Hippocampal formation (tissue), 2 donors: Measurements from ENCODE around the gene DMKN.

Source experiments
- DNase-seq, 2 donors: peaks; one replicate each; lab custom pipeline; 2025; lab: John Stamatoyannopoulos, UW

The DMKN gene

DNA sequence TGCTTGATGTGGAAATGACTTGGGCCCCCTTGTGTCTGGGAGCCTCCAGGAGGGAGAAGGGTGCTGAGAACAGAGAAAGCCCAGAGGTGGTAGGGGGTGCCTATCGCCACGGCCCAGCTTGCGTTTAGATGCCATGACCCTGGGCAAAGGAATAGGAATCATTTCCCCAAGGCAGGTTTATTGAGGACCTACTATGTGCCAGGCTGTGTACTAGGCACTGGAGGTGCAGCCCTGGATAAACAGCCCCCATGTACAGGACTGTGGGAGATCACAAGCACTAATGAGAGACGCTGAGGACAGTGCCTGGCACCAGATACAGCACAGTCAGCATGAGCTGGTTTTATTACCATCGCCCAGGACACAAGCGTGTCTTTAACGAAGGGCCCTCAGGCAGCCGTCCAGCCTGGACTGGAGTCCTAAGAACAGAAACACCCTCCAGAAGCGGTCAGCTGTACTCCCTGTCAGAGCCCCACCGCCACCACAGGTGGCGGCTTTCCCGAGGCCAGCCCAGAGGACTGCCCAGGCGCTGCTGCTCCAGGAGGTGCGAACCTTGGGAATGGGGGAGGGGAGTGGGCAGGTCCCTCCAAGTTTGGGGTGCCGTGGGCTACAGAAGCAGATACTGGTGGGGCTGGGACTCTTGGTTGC lies 36.6 kb upstream of the DMKN start:
- DNase-seq: no peak

DNA sequence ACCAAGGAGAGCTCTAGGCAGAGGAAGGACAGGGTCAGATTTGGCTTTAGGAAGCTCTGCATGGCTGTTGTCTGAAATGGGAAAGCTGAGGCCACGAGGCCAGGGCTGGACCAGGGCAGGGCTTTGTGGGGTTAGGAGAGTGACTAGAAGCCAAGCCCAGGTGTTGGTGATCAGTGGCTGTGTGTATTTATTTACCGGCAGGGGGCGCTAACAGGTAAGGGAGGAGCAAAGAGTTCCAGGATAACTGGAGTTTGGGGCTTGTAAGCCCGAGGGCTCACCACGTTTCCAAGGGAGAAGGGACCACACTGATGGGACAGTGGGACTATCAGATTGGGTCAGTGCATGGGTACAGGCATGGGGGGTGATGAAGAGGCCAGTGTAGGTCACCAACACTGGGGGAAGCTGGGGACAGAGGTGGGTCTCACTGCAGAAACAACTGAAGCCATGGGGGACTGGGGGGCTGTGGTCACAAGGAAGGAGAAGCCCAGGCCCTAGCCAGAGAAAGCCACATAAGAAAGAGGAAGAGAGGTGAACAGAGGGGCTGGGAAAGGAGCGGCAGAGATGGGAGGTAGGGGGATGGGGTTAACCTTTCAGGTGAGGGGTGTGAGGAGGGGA lies 35.8 kb upstream of the DMKN start:
- DNase-seq: peak; percentile 7 to 52

DNA sequence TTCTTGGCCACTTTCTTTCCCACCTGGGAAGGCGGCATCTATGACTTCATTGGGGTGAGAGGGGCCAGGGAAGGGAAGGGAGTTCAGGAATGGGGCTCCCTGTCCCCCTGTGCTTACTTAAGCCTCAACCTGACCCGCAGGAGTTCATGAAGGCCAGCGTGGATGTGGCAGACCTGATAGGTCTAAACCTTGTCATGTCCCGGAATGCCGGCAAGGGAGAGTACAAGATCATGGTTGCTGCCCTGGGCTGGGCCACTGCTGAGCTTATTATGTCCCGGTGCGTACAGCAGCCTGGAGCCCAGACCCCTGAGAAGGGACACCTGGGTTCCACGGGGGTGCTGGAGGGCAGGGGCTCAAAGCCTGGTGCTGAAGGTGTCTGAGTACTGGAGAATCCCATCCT lies 33.1 kb upstream of the DMKN start:
- DNase-seq: no peak

DNA sequence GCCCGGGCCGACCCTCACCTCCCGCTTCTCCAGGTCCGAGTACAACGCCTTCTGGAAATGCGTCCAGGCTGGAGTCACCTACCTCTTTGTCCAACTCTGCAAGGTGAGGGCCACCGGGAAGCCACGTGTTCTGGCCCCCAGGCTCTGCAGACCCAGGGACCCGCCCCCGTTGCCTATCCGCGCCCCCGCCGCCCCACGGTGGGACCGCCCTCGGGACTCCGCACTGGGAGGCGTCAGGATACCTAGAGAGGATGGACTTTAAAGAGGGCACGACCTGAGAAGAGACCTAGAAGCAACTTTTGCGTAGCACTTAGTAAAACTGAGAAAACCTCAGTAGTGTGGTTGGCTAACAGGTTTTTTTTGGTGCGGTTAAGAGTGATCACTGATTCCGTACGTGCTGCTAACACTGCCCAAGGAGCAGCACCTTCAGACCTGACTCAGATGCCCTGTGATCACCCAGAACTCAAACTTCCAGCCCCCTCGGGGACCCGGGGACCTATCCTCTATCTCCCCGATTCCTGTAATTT lies 32.5 kb upstream of the DMKN start:
- no peak for DNase-seq

DNA sequence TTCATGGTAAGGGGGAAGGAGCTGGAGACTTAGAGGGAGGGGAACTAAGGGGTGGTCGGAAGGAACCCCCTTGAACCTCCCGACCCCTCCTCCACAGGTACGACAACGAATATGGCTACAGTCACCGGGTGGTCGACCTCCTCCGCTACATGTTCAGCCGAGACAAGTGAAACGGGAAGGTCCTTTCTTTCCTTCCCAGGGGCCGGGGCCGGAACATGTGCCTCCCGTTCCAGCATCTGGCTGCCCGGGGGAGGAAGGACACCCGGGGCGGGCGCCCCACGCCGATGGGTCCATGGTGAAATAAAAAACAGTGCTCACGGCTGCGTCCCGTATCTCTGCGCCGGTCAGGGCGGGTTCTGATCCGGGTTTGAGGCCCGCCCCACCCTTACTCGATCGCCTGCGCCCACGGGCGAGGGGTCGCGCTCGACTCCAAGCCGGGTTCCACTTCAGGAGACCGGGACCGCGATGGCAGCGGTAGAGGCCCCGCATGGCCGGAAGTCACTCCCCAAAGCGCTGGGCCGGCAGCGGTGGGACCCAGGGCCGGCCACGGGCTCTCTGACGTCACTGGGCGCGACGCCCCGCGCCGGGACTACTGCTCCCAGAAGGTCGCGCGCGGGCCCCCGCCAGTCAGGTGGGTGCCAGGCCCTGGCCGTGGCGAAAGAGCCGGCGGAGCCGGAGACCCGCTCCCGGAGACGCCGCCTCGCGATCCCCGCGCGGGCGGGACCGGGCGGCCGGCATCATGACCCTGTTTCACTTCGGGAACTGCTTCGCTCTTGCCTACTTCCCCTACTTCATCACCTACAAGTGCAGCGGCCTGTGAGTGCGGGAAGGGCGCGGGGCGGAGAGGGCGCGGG lies 31.8 kb upstream of the DMKN start, which contains the start of gene TMEM147:
TMEM147 (plus strand) TSS at position 626 of the 854 bp plus-strand sequence; CDS start at position 740, 114 bp downstream.
- peak; percentile 84 to 89 for DNase-seq

DNA sequence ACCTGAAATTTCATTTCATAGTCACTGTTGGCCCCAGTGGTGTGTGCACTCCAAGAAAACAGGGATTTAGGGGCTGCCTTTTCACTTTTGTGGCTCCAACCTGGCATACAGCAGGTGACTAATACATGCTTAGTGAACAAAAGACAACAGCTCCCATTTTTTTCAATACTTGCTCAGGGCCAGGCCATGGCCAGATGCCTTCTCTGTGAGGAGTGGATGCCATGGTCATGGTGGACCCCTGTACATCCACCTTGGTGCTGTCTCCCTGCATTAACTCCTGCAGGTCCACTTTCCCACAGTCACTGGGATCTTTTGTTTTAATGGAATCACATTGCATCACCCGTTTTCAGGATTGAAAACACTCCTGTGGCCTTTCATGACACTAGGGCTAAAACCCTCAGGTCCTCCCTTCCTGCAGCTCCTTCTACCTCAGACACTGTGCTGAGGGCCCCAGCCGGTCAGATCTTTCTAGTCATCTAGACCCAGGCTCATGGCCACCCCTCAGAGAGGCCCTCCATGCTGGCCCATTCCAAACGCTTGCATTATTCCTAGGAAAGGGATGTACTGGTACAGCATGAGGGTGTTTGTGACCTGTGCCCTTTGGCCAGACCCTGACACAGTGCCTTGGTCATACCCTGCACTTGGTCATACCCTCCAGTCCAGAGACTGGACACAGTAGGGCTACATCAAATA lies 30.8 kb upstream of the DMKN start:
- no peak for DNase-seq

DNA sequence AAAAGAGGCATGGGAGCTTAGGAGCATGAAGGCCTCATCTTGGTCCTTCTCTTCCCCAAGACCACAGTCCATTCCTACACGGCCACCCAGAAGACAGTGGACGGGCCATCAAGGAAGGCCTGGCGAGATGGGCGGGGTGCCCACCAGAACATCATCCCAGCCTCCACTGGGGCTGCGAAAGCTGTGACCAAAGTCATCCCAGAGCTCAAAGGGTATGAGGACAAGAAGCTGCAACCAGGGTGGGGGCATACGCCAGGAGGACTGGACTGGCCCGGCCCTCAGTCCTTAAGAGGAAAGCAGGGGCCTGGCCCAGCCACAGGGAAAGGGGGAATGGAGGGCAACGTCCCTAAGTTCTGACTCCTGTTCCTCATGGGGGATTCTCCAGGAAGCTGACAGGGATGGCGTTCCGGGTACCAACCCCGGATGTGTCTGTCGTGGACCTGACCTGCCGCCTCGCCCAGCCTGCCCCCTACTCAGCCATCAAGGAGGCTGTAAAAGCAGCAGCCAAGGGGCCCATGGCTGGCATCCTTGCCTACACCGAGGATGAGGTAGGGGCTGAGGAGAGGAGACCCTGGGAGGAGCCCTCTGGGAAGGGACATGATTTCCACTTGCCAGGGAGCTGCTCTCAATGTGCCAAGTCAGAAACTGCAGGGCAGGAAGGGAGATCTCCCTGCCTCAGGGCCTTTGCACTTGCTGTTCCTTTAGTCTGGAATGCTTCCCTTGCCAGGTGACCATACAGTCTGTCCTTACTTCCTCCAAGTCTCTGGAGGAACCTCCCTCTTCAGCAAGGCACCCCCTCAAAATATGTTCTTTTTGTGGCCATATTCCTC lies 30.0 kb upstream of the DMKN start:
- DNase-seq: no peak

DNA sequence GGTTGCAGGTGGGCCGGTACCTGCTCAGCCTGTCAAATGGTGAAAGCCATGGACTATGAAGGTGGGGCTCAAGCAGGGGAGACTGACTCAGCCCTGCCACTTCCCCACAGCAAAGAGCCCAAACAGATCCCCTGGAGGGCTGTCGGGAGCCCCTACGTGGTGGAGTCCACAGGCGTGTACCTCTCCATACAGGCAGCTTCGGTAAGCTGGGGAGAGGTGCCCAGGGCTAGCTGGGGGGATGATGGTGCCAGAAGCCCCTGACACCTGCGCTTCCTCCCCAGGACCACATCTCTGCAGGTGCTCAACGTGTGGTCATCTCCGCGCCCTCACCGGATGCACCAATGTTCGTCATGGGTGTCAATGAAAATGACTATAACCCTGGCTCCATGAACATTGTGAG lies 28.8 kb upstream of the DMKN start:
- DNase-seq: no peak

DNA sequence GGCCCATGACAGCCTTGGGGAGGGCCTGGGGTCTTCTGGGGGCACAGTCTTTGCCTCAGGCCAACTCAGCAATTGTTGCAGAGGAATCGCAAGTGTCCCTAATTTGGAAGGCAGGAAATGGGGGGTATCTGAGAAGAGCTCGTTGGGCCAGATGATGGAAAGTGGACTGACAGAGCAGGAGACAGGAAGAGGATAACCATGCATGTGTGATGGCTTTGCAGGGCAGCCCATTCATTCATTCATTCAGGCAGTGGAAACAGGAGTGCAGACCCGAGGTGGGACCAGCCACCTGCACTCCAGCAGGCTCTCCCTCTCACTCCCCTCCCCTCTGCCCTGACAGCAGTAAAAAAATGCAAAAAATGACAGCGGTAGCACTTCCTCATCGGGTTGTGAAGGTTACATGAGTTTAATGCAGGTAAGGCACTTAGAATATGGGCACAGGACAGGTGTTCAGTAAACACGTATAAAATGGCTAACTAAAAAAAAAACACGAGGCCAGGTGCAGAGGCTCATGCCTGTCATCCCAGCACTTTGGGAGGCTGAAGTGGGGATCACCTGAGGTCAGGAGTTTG lies 27.0 kb upstream of the DMKN start:
- DNase-seq: no peak

DNA sequence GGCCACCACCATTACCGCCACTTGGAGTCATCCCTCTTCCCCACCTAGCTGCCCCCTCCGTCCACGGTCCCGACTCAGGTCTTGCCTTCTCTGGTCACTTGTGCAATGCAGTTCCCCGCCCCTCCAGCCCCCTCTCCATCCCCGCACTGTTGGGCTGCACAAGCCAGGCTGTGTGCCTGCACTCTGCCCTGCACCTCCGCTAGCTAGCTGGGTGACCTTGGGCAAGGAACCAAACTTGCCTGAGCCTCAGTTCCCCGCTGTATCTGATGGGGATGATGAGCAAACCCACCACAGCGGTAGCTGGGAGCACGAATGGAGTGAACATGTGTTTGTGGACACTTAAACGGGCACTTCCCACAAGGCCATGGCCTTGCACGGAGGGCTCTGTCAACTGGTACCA lies 26.4 kb upstream of the DMKN start:
- DNase-seq: no peak

DNA sequence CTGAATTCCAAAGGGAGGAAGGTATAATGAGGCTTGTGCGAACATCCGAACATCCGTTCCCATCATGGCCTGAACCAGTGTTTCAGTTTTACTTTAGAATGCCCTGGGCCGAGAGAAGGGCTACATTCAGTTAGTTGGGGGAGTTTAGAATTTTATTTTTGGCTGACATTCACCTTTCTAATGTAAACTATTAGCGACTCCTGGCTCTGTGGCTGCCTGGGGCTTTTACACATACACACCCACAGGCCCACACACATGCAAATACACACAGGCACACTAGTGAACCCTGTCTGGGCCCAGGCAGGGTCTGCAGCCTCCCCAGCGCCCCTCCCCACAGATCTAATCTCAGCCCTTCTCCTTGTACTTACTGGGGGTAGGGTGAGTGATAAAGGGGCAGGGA lies 25.9 kb upstream of the DMKN start:
- DNase-seq: no peak

DNA sequence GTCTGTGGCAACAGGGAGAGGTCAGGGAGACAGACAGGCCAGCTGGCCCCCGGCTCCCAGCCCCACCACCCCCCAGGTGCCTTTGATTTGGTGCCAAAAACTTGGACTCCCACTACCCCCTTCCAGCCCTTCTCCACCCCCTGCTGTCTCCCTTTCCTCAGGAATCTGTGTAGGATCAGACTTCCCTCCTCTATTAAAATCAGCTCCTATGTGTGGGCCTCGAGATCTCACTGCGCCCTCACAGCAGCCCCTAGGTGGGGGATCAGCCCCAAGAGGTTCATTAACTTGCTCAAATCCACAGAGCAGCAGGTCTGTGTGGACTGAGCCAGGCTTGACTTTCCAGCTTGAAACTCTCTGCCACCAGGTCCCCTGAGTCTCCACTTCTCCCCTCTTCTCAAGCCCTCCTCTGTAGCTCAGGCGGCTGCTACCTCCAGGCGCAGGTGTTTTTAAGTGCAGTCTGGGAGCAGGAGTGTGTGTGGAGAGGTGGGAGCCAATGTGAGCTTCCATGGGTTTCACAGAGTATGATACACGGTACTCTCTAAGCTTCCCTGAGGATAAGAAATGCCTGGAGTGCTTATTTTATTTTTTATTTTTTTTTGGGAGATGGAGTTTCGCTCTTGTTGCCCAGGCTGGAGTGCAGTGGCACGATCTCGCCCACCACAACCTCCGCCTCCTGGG lies 21.5 kb upstream of the DMKN start:
- DNase-seq: no peak

DNA sequence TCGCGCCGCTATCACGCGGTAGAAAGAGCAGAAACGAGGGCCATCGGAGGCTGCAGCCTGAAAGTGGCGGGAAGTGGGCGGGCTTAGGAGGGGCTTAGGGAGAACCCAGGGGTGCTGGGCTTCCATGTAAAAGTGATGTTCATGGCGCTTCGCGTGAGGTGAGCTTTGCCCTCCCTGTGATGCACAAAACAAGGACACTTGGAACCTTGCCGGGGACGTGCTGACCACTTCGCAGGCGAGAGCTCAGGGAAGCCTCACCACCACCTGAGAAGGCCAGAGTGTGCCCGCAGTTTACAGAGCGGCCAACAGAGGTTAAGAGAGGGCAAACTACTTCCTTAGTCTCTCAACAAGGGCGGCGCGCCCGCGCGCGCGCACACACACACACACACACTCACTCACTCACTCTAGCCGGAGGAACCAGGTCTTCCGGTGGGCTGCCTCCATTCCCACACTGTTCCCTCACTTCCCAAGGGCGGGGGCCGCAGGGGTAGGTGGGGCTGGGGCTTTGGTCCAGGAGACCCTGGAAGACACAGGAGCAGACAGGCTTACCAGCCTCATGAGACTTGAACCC lies 20.5 kb upstream of the DMKN start:
- DNase-seq: no peak

DNA sequence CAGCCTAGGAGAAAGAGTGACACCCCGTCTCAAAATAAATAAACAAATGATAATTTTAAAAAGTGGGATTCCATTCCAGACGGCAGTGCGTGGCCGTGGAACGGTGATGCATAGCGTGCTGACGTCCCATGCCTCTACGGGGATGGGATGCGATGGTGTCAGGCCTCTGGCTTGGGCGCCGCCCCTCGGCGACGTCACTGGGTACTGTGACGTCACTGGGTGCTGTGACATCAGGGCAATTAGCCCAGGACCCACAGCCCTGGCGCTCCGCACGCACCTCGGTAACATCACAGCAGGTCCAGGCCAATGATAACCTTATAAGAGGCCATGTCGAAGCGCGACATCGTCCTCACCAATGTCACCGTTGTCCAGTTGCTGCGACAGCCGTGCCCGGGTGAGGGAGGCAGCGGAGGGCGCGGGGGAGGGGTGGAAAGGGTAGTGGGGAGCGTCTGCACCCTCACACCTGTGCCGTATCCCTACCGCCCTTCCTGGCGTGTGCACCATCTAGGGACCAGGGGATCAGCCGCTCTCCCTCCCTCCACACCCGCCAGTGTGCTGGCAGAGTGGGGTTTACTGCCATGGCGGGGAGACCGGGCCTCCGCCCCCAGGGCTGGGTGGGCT lies 19.9 kb upstream of the DMKN start, which contains the start of gene GAPDHS:
GAPDHS (plus strand) TSS at position 256 of the 621 bp plus-strand sequence; CDS start at position 328, 72 bp downstream.
- DNase-seq: no peak

DNA sequence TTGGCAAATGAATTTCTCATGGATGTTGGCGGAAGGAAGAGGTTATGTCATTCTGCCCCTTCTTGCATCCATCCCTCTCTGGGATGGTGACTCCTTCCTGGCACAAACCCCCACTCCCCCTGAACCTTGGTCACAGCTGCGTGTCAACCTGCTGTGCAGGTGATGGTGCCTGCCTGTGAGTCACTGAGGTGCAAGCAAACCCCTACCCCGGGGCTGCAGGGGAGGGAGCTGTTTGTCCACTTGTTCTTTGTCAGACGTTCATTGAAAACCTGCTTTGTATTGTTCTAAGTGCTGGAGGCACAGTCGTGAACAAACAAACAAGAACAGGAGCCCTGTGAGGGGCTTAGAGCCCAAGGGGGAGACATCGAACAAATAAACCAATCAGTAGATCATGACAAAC lies 17.8 kb upstream of the DMKN start:
- DNase-seq: no peak

DNA sequence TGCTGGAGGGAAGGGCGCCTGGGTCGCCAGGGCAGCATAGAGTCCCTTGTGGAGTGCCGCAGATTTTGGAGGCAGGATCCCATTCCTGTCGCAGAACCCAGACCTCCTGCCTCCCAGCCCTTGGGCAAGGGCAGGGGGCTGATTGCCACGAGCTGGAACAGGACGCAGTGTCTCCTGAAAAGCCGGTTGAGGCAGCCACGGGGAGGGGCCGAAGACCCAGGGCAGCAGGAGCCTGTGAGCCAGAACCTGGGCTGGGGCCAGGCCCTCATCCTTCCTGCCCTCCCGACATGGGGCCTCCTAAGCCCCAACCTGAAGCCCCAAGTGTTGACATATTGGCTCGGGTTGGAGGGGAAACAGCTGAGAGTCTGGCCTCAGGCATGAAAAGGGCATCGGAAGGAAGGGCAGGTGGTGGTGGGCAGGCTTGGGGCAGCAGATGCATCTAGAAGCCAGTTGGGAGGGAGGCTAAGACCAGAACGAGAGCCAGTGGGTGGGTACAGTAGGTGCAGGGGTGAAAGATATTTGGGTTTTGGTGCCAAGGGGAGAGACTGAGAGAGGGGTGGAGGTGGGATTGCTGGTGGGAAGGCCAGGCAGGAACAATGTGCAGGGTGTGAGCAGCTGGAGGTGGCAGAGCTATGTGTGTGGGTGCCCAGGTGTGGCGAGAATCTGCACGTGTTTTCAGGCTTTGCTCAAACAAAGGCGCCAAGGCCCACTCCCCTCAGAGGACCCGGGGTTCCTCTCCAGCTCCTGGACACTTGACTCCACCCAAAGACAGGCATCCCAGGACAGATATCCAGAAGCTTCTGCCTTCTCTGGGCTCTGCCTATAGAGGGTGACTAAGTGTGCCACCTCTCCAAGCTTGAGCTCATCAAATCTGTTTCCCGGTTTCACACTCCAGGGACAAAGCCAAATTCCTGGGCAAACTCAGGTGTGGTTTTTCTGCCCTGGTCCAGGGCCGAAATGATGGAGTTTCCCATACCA lies 16.1 kb upstream of the DMKN start:
- DNase-seq: no peak

DNA sequence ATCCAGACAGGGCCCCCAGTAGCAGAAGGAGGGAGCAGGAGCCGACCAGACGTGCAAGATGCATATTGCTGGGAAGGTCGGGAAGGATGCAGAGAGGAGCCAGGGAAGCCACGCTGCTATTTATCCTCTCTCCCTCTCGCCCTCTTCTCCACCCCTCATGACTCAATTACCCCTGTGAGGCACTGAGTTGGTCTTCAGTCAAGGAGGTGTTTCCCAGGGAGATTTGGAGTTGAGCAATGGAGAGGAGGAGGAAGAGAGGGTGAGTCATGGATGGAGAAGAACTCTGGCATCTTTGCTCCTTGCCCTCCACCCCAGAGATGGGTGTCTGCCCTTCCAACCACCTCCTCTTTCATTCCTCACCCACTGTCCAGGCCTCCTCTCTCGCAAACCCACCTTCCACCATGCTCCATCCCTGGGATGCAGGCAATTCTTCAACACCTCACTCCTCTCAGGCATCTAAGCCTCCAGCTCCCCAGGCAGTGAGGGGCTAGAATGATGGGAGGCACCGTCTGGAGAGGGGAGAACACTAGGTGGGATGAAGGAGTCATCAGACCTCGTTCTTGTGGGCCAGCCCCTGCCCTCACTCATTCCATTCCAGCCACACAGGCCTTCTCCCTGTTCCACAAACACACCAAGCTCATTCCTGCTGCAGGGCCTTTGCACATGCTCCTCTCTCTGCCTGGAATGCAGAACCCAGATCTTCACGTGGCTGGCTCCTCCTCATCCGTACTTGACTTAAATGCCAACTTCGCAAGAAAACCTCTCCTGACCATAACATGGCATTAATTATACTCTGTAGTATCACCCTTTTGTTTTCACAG lies 15.0 kb upstream of the DMKN start, which contains the start of gene SBSN:
SBSN (minus strand) TSS at position 94 of the 821 bp plus-strand sequence; CDS start at position 64, 30 bp downstream.
- no peak for DNase-seq
